Measurements from ENCODE around the gene DENND5B.
A peak's percentile ranks its signal among the peaks of the same experiment; 100 is the strongest.
"Not testable (repeated sequence)": the region's sequence is repeated elsewhere in the genome, so short reads cannot be mapped to it uniquely, and the experiment has no call there.

The DENND5B gene

GRCh38 chr12:31386364-31386777, 204.6 kb downstream of the DENND5B start (continued):
- TF ChIP-seq, protein P1, sequence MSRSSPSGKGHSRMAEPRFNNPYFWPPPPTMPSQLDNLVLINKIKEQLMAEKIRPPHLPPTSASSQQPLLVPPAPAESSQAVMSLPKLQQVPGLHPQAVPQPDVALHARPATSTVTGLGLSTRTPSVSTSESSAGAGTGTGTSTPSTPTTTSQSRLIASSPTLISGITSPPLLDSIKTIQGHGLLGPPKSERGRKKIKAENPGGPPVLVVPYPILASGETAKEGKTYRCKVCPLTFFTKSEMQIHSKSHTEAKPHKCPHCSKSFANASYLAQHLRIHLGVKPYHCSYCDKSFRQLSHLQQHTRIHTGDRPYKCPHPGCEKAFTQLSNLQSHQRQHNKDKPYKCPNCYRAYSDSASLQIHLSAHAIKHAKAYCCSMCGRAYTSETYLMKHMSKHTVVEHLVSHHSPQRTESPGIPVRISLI (tag by site-specific recombination; IDR thresholded peaks at IDR 0.05) = no peak
- TF ChIP-seq PBX3 (CRISPR knock-in tag; IDR thresholded peaks at IDR 0.05) = no peak
- TF ChIP-seq, protein P2, sequence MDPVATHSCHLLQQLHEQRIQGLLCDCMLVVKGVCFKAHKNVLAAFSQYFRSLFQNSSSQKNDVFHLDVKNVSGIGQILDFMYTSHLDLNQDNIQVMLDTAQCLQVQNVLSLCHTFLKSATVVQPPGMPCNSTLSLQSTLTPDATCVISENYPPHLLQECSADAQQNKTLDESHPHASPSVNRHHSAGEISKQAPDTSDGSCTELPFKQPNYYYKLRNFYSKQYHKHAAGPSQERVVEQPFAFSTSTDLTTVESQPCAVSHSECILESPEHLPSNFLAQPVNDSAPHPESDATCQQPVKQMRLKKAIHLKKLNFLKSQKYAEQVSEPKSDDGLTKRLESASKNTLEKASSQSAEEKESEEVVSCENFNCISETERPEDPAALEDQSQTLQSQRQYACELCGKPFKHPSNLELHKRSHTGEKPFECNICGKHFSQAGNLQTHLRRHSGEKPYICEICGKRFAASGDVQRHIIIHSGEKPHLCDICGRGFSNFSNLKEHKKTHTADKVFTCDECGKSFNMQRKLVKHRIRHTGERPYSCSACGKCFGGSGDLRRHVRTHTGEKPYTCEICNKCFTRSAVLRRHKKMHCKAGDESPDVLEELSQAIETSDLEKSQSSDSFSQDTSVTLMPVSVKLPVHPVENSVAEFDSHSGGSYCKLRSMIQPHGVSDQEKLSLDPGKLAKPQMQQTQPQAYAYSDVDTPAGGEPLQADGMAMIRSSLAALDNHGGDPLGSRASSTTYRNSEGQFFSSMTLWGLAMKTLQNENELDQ (tag by site-specific recombination; IDR thresholded peaks at IDR 0.05; ENCODE audit: low read depth) = no peak
- no peak for TF ChIP-seq KLF1 (tag by site-specific recombination; IDR thresholded peaks at IDR 0.05)
- no peak for TF ChIP-seq PRDM1 (tag by site-specific recombination; IDR thresholded peaks at IDR 0.05)
- no peak for TF ChIP-seq ZNF596 (tag by site-specific recombination; IDR thresholded peaks at IDR 0.05)
- no peak for TF ChIP-seq RBAK (tag by site-specific recombination; IDR thresholded peaks at IDR 0.05)
- no peak for TF ChIP-seq ZNF521 (tag by site-specific recombination; IDR thresholded peaks at IDR 0.05)

GRCh38 chr12:31377210-31377609, 213.7 kb downstream of the DENND5B start:
- POLR2A ChIA-PET; H3K27ac ChIP-seq (ENCODE audit: extremely low read depth, low read depth, low read length); H3K9me3 ChIP-seq (ENCODE audit: control insufficient read depth, insufficient read depth, low read depth, low read length); H3K36me3 ChIP-seq (ENCODE audit: control insufficient read depth in 2 of 2, insufficient read depth in 1 of 2, low read length in 2 of 2); H3K4me3 ChIP-seq (ENCODE audit: low read depth, low read length); H3K4me1 ChIP-seq (ENCODE audit: control insufficient read depth, insufficient read depth, low read length): not testable (repeated sequence)
- CTCF ChIA-PET = interaction anchor here (0.6 kb wide), 1 partner anchor 13 kb away, joined by 3 read pairs; no protein-coding TSS in a partner anchor
- TF ChIP-seq ZNF140 (tag by site-specific recombination; IDR thresholded peaks at IDR 0.05) (peak; percentile 33; the same call in 1 of the 2 replicates), ZNF654 (tag by site-specific recombination; IDR thresholded peaks at IDR 0.05; ENCODE audit: low read depth) (peak; percentile 20; the same call in 1 of the 2 replicates), ZBTB8A (tag by site-specific recombination; IDR thresholded peaks at IDR 0.05) (peak; percentile 33; the same call in 1 of the 2 replicates), ZBTB11 (tag by site-specific recombination; conservative IDR thresholded peaks at IDR 0.05; ENCODE audit: low read depth) (peak; percentile 51), ZXDB (tag by site-specific recombination; IDR thresholded peaks at IDR 0.05) (0 out of 2 replicates have a peak, but pooled peaks have one; percentile 31), ZNF426 (tag by site-specific recombination; IDR thresholded peaks at IDR 0.05) (peak; percentile 60), ZNF623 (tag by site-specific recombination; IDR thresholded peaks at IDR 0.05) (peak; percentile 46), ZNF394 (tag by site-specific recombination; IDR thresholded peaks at IDR 0.05; ENCODE audit: borderline replicate concordance) (peak; percentile 84), ZNF266 (tag by site-specific recombination; IDR thresholded peaks at IDR 0.05; ENCODE audit: low read depth) (0 out of 2 replicates have a peak, but pooled peaks have one; percentile 34)
- TF ChIP-seq, protein P3, sequence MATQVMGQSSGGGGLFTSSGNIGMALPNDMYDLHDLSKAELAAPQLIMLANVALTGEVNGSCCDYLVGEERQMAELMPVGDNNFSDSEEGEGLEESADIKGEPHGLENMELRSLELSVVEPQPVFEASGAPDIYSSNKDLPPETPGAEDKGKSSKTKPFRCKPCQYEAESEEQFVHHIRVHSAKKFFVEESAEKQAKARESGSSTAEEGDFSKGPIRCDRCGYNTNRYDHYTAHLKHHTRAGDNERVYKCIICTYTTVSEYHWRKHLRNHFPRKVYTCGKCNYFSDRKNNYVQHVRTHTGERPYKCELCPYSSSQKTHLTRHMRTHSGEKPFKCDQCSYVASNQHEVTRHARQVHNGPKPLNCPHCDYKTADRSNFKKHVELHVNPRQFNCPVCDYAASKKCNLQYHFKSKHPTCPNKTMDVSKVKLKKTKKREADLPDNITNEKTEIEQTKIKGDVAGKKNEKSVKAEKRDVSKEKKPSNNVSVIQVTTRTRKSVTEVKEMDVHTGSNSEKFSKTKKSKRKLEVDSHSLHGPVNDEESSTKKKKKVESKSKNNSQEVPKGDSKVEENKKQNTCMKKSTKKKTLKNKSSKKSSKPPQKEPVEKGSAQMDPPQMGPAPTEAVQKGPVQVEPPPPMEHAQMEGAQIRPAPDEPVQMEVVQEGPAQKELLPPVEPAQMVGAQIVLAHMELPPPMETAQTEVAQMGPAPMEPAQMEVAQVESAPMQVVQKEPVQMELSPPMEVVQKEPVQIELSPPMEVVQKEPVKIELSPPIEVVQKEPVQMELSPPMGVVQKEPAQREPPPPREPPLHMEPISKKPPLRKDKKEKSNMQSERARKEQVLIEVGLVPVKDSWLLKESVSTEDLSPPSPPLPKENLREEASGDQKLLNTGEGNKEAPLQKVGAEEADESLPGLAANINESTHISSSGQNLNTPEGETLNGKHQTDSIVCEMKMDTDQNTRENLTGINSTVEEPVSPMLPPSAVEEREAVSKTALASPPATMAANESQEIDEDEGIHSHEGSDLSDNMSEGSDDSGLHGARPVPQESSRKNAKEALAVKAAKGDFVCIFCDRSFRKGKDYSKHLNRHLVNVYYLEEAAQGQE (tag by site-specific recombination; IDR thresholded peaks at IDR 0.05) = peak; percentile 45; the same call in 1 of the 2 replicates
- TF ChIP-seq, protein P4, sequence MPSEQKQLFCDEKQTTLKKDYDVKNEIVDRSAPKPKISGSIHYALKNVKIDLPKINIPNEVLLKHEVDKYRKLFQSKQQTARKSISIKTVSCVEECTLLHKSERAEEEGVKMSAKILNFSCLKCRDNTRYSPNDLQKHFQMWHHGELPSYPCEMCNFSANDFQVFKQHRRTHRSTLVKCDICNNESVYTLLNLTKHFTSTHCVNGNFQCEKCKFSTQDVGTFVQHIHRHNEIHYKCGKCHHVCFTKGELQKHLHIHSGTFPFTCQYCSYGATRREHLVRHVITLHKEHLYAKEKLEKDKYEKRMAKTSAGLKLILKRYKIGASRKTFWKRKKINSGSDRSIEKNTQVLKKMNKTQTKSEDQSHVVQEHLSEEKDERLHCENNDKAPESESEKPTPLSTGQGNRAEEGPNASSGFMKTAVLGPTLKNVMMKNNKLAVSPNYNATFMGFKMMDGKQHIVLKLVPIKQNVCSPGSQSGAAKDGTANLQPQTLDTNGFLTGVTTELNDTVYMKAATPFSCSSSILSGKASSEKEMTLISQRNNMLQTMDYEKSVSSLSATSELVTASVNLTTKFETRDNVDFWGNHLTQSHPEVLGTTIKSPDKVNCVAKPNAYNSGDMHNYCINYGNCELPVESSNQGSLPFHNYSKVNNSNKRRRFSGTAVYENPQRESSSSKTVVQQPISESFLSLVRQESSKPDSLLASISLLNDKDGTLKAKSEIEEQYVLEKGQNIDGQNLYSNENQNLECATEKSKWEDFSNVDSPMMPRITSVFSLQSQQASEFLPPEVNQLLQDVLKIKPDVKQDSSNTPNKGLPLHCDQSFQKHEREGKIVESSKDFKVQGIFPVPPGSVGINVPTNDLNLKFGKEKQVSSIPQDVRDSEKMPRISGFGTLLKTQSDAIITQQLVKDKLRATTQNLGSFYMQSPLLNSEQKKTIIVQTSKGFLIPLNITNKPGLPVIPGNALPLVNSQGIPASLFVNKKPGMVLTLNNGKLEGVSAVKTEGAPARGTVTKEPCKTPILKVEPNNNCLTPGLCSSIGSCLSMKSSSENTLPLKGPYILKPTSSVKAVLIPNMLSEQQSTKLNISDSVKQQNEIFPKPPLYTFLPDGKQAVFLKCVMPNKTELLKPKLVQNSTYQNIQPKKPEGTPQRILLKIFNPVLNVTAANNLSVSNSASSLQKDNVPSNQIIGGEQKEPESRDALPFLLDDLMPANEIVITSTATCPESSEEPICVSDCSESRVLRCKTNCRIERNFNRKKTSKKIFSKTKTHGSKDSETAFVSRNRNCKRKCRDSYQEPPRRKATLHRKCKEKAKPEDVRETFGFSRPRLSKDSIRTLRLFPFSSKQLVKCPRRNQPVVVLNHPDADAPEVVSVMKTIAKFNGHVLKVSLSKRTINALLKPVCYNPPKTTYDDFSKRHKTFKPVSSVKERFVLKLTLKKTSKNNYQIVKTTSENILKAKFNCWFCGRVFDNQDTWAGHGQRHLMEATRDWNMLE (tag by site-specific recombination; conservative IDR thresholded peaks at IDR 0.05; ENCODE audit: low read depth) = peak; percentile 70; the same call in 1 of the 2 replicates

Measured in HEK293 (cell line).